KMS-11 (cell line): ENCODE measurements around the gene TRAPPC2L.

ENCODE experiments used
- H2AFZ ChIP-seq: fragments of 200-600 bp; sonication (generic); 2 replicates; pipeline ENCODE4 v1.6.1; 2016; ENCODE audit warnings: antibody characterized with exemption, mixed run types, low read depth
- H3K27ac ChIP-seq: fragments of 200-600 bp; sonication (generic); 2 replicates; pipeline ENCODE4 v1.6.1; 2016; ENCODE audit warnings: mild to moderate bottlenecking, mixed run types
- H3K27me3 ChIP-seq: fragments of 200-600 bp; sonication (generic); 2 replicates; pipeline ENCODE4 v1.6.1; 2017; ENCODE audit warnings: mild to moderate bottlenecking, low read depth, mixed run types, moderate library complexity; ENCODE audit not compliant: insufficient read depth
- H3K36me3 ChIP-seq: fragments of 200-600 bp; sonication (generic); 2 replicates; pipeline ENCODE4 v1.6.1; 2017; ENCODE audit warnings: mild to moderate bottlenecking, mixed run types; ENCODE audit not compliant: insufficient read depth
- H3K4me1 ChIP-seq: fragments of 200-600 bp; sonication (generic); 2 replicates; pipeline ENCODE4 v1.6.1; 2016; ENCODE audit warnings: mild to moderate bottlenecking, low read depth, mixed run types; ENCODE audit not compliant: poor library complexity, severe bottlenecking
- H3K4me2 ChIP-seq: fragments of 200-600 bp; sonication (generic); 2 replicates; pipeline ENCODE4 v1.7.0; 2016; ENCODE audit warnings: mild to moderate bottlenecking, mixed run types
- H3K4me3 ChIP-seq: fragments of 200-600 bp; sonication (generic); IDR thresholded peaks from 2 replicates; pipeline ENCODE4 v1.6.1; 2017; ENCODE audit warnings: low read depth, low read length, mixed read lengths; ENCODE audit not compliant: insufficient read depth
- H3K79me2 ChIP-seq: fragments of 200-600 bp; sonication (generic); 2 replicates; pipeline ENCODE4 v1.6.1; 2016; ENCODE audit warnings: low read depth, mixed run types; ENCODE audit not compliant: insufficient read depth
- H3K9ac ChIP-seq: fragments of 200-600 bp; sonication (generic); 2 replicates; pipeline ENCODE4 v1.6.1; 2016; ENCODE audit warnings: mild to moderate bottlenecking, mixed run types
- H4K20me1 ChIP-seq: fragments of 200-600 bp; sonication (generic); 2 replicates; pipeline ENCODE4 v1.6.1; 2016; ENCODE audit warnings: mild to moderate bottlenecking, mixed run types; ENCODE audit not compliant: insufficient read depth
- CTCF ChIP-seq: fragments of 200-600 bp; sonication (generic); conservative IDR thresholded peaks from 2 replicates; pipeline ENCODE4 v1.6.1; 2017; ENCODE audit warnings: low read depth, mild to moderate bottlenecking, antibody characterized with exemption, low read length, moderate library complexity, mixed read lengths

TRAPPC2L gene

GRCh38 chr16:88904676-88905365 is 47.9 kb downstream of the TRAPPC2L start:
- no peak overlapping the region for H3K9ac ChIP-seq
- peaks cover 11% of the 10 kb centered on the region for H3K4me1 ChIP-seq
- no peaks in the 10 kb centered on the region for H3K79me2 ChIP-seq
- H4K20me1 ChIP-seq, result no peaks in the 10 kb centered on the region
- peaks cover 41% of the 10 kb centered on the region for H3K27me3 ChIP-seq
- H3K36me3 ChIP-seq, result no peaks in the 10 kb centered on the region
- no peak overlapping the region for H3K27ac ChIP-seq
- TF ChIP-seq CTCF, result no peak
- H3K4me2 ChIP-seq, result no peak overlapping the region; the same call in 1 of the 2 replicates
- H2AFZ ChIP-seq, result peak overlapping the region; percentile 57; the same call in 1 of the 2 replicates
- H3K4me3 ChIP-seq, result no peak overlapping the region

GRCh38 chr16:88905563-88905962 is 48.6 kb downstream of the TRAPPC2L start:
- Histone ChIP-seq H4K20me1 (no peaks in the 10 kb centered on the region), H3K79me2 (no peaks in the 10 kb centered on the region), H3K4me3 (no peak overlapping the region), H3K4me2 (peak overlapping the region; percentile 39; the same call in 1 of the 2 replicates), H3K27me3 (peaks cover 42% of the 10 kb centered on the region), H3K9ac (no peak overlapping the region), H3K36me3 (no peaks in the 10 kb centered on the region), H3K27ac (no peak overlapping the region), H3K4me1 (peaks cover 11% of the 10 kb centered on the region), H2AFZ (peak overlapping the region; percentile 57; the same call in 1 of the 2 replicates)
- no peak for TF ChIP-seq CTCF

GRCh38 chr16:88906020-88906419 is 49.1 kb downstream of the TRAPPC2L start:
- Histone ChIP-seq H3K79me2 (no peaks in the 10 kb centered on the region), H3K9ac (no peak overlapping the region), H3K4me3 (no peak overlapping the region), H3K4me1 (peaks cover 11% of the 10 kb centered on the region), H4K20me1 (no peaks in the 10 kb centered on the region), H3K27me3 (peaks cover 41% of the 10 kb centered on the region), H2AFZ (no peak overlapping the region), H3K36me3 (no peaks in the 10 kb centered on the region), H3K27ac (no peak overlapping the region), H3K4me2 (no peak overlapping the region)
- no peak for TF ChIP-seq CTCF

GRCh38 chr16:88906535-88907105 is 49.7 kb downstream of the TRAPPC2L start:
- H3K4me3 ChIP-seq, result no peak overlapping the region
- TF ChIP-seq CTCF, result no peak

More at GRCh38 chr16:88906535-88907105, 49.7 kb downstream of the TRAPPC2L start:
- H3K36me3 ChIP-seq, result no peaks in the 10 kb centered on the region
- peaks cover 47% of the 10 kb centered on the region for H3K27me3 ChIP-seq
- H3K79me2 ChIP-seq, result no peaks in the 10 kb centered on the region
- no peaks in the 10 kb centered on the region for H4K20me1 ChIP-seq
- H3K4me2 ChIP-seq, result no peak overlapping the region
- no peak overlapping the region for H3K9ac ChIP-seq
- no peak overlapping the region for H2AFZ ChIP-seq
- H3K27ac ChIP-seq, result no peak overlapping the region
- peaks cover 10% of the 10 kb centered on the region for H3K4me1 ChIP-seq
